ENCODE results near the gene TLCD3B. TPM values are rescaled to one million over a fixed set of nuclear protein-coding genes. Genes with fewer than 3 reads are reported as not detected.

The TLCD3B gene
- polyA plus RNA-seq, 1 of the 3 experiments (the other 2 are of a cell fraction), result 3.8 TPM

DNA sequence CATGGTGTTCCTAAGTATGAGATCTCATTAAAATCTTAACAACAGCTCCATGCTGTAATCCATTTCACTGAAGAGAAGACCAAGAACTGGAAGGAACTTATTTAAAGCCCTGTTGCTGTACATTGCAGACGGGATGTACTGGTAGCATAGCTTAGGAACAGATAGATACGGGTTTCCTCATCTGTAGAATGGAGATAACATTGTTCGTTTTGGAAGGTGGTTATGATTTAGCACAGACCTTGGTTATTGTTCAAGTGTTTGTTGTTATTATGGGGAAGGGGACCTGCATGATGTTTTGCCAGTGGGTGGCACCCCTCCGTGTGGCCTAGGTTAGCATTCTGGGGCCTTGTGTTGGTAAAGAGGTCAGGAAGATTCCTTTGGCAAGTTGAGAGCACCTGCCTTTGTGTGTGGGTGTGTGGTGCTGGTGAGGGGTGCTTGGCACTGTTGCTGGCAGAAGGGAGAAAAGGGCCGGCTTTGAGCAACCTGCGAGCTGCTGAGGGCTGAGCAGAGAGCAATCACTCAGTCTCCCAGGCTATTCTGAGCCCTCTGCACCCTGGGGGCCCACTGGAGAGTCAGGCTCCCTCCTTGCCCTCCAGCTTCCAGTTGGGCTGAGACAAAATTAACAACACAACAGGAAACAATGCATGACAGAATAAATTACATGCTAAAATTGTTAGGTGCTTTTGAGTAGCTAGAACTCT is 55.1 kb downstream of the TLCD3B start:
- Histone ChIP-seq H3K4me1 (ENCODE audit: control insufficient read depth in 1 of 2, insufficient read depth in 2 of 2, low read depth in 1 of 2, low read length in 1 of 2) (peaks cover 20 to 25% of the 10 kb centered on the region in 2 experiments; a peak in 3 of 4 replicates), H3K9me2 (no peaks in the 10 kb centered on the region), H3K79me2 (ENCODE audit: insufficient read depth) (peaks cover 46% of the 10 kb centered on the region), H3K9ac (peak overlapping the region; percentile 82), H3K9me3 (no peaks in the 10 kb centered on the region), H4K20me1 (ENCODE audit: insufficient read depth) (peaks cover 38% of the 10 kb centered on the region), H3F3A (replicated peaks; ENCODE audit: insufficient read depth) (peaks cover 11% of the 10 kb centered on the region), H3K27me3 (ENCODE audit: insufficient read depth) (no peaks in the 10 kb centered on the region), H3K4me3 (ENCODE audit: low read depth in 2 of 2, low read length in 1 of 2) (peak overlapping the region; percentile 87 to 91), H3K27ac (ENCODE audit: low read depth in 2 of 2, low read length in 1 of 2) (no peak overlapping the region), H2AFZ (ENCODE audit: low read depth) (no peak overlapping the region), H3K36me3 (replicated peaks in 1 of 2; ENCODE audit: control insufficient read depth in 1 of 2, insufficient read depth in 2 of 2, low read length in 1 of 2) (peaks cover 16 to 45% of the 10 kb centered on the region in 2 experiments), H3K4me2 (peak overlapping the region; percentile 99)
- TF ChIP-seq GABPA (IDR thresholded peaks at IDR 0.05; ENCODE audit: low read depth) (no peak), MEF2A (IDR thresholded peaks at IDR 0.05; ENCODE audit: borderline replicate concordance, low read depth) (no peak), SIN3A (IDR thresholded peaks at IDR 0.05; ENCODE audit: borderline replicate concordance, low read depth, low read length) (no peak), NFIC (IDR thresholded peaks at IDR 0.05; ENCODE audit: borderline replicate concordance) (no peak), RXRA (IDR thresholded peaks at IDR 0.05; ENCODE audit: borderline replicate concordance, low read depth) (no peak)
- TF ChIP-seq, protein P1, sequence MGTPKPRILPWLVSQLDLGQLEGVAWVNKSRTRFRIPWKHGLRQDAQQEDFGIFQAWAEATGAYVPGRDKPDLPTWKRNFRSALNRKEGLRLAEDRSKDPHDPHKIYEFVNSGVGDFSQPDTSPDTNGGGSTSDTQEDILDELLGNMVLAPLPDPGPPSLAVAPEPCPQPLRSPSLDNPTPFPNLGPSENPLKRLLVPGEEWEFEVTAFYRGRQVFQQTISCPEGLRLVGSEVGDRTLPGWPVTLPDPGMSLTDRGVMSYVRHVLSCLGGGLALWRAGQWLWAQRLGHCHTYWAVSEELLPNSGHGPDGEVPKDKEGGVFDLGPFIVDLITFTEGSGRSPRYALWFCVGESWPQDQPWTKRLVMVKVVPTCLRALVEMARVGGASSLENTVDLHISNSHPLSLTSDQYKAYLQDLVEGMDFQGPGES (IDR thresholded peaks at IDR 0.05; ENCODE audit: low read depth, low read length), result no peak
- ChIA-PET CTCF (interaction anchor here (0.8 to 8.2 kb wide), 6 partner anchors 11 to 76 kb away, joined by 3 to 41 read pairs (median 4); partner anchors contain the start of gene SEZ6L2), POLR2A (interaction anchor here (0.7 to 1.9 kb wide), 3 partner anchors 11 to 19 kb away, joined by 3 to 7 read pairs (median 3); partner anchors contain the start of genes HIRIP3 and TMEM219)
- DNase-seq, result no peak
- WGBS (ENCODE audit: low lambda C conversion rate), result 48% methylated on average over 6 of the region's 6 CpGs

DNA sequence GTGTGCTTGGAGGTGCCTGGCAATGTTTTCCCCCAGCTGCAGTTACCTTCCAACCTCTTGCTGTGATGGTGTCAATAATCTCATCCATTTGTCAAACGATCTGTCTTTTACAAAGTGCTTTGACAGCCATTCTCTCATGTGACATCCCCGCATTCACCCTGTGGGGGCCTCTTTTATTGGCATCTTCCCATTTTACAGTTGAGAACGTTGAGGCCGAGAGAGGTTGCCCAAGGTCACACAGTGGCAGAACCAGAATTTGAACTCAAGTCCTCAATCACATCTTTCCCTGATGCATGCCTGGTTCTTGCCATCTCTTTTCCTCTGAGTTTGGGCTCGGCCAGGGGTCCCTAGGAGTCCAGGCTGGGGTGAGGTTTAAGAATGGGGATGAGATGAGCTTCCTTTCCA is 55.9 kb downstream of the TLCD3B start:
- DNase-seq, result no peak
- Histone ChIP-seq H3K9me2 (no peaks in the 10 kb centered on the region), H3K27me3 (ENCODE audit: insufficient read depth) (no peaks in the 10 kb centered on the region), H3K4me2 (peak overlapping the region; percentile 99), H3K4me3 (ENCODE audit: low read depth in 2 of 2, low read length in 1 of 2) (peak overlapping the region; percentile 87 to 91), H3K9me3 (no peaks in the 10 kb centered on the region), H3K79me2 (ENCODE audit: insufficient read depth) (peaks cover 46% of the 10 kb centered on the region), H3K4me1 (ENCODE audit: control insufficient read depth in 1 of 2, insufficient read depth in 2 of 2, low read depth in 1 of 2, low read length in 1 of 2) (peaks cover 20 to 25% of the 10 kb centered on the region in 2 experiments; a peak in 3 of 4 replicates), H3K27ac (ENCODE audit: low read depth in 2 of 2, low read length in 1 of 2) (no peak overlapping the region), H2AFZ (ENCODE audit: low read depth) (no peak overlapping the region), H3K36me3 (replicated peaks in 1 of 2; ENCODE audit: control insufficient read depth in 1 of 2, insufficient read depth in 2 of 2, low read length in 1 of 2) (peaks cover 14 to 37% of the 10 kb centered on the region in 2 experiments), H4K20me1 (ENCODE audit: insufficient read depth) (peaks cover 38% of the 10 kb centered on the region), H3F3A (replicated peaks; ENCODE audit: insufficient read depth) (peaks cover 11% of the 10 kb centered on the region), H3K9ac (peak overlapping the region; percentile 82)
- ChIA-PET POLR2A (interaction anchor here (1.9 kb wide), 1 partner anchor 11 kb away, joined by 7 read pairs; no protein-coding TSS in a partner anchor), CTCF (interaction anchor here (0.8 to 8.2 kb wide), 6 partner anchors 12 to 129 kb away, joined by 3 to 41 read pairs (median 4); partner anchors contain the start of gene TMEM219)
- 66% methylated on average over 4 of the region's 5 CpGs for WGBS (ENCODE audit: low lambda C conversion rate)
- TF ChIP-seq GATA2 (CRISPR knock-in tag; IDR thresholded peaks at IDR 0.05), result no peak
- TF ChIP-seq FOXM1 (IDR thresholded peaks at IDR 0.05; ENCODE audit: low read depth), result no peak
- TF ChIP-seq ELF1 (IDR thresholded peaks at IDR 0.05), result no peak
- TF ChIP-seq, protein P2, sequence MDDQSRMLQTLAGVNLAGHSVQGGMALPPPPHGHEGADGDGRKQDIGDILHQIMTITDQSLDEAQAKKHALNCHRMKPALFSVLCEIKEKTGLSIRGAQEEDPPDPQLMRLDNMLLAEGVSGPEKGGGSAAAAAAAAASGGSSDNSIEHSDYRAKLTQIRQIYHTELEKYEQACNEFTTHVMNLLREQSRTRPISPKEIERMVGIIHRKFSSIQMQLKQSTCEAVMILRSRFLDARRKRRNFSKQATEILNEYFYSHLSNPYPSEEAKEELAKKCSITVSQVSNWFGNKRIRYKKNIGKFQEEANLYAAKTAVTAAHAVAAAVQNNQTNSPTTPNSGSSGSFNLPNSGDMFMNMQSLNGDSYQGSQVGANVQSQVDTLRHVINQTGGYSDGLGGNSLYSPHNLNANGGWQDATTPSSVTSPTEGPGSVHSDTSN (IDR thresholded peaks at IDR 0.05), result no peak
- no peak for TF ChIP-seq NRF1 (IDR thresholded peaks at IDR 0.05; ENCODE audit: low read depth, low read length)
- TF ChIP-seq TCF12 (IDR thresholded peaks at IDR 0.05), result no peak
- TF ChIP-seq, protein P3, sequence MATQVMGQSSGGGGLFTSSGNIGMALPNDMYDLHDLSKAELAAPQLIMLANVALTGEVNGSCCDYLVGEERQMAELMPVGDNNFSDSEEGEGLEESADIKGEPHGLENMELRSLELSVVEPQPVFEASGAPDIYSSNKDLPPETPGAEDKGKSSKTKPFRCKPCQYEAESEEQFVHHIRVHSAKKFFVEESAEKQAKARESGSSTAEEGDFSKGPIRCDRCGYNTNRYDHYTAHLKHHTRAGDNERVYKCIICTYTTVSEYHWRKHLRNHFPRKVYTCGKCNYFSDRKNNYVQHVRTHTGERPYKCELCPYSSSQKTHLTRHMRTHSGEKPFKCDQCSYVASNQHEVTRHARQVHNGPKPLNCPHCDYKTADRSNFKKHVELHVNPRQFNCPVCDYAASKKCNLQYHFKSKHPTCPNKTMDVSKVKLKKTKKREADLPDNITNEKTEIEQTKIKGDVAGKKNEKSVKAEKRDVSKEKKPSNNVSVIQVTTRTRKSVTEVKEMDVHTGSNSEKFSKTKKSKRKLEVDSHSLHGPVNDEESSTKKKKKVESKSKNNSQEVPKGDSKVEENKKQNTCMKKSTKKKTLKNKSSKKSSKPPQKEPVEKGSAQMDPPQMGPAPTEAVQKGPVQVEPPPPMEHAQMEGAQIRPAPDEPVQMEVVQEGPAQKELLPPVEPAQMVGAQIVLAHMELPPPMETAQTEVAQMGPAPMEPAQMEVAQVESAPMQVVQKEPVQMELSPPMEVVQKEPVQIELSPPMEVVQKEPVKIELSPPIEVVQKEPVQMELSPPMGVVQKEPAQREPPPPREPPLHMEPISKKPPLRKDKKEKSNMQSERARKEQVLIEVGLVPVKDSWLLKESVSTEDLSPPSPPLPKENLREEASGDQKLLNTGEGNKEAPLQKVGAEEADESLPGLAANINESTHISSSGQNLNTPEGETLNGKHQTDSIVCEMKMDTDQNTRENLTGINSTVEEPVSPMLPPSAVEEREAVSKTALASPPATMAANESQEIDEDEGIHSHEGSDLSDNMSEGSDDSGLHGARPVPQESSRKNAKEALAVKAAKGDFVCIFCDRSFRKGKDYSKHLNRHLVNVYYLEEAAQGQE (IDR thresholded peaks at IDR 0.05; ENCODE audit: low read depth, low read length), result no peak
- TF ChIP-seq TEAD4 (IDR thresholded peaks at IDR 0.05; ENCODE audit: borderline replicate concordance, insufficient read depth), result no peak
- no peak for TF ChIP-seq SIN3A (IDR thresholded peaks at IDR 0.05; ENCODE audit: borderline replicate concordance, low read depth, low read length)
- TF ChIP-seq JUND (IDR thresholded peaks at IDR 0.05), result no peak
- TF ChIP-seq, protein P4, sequence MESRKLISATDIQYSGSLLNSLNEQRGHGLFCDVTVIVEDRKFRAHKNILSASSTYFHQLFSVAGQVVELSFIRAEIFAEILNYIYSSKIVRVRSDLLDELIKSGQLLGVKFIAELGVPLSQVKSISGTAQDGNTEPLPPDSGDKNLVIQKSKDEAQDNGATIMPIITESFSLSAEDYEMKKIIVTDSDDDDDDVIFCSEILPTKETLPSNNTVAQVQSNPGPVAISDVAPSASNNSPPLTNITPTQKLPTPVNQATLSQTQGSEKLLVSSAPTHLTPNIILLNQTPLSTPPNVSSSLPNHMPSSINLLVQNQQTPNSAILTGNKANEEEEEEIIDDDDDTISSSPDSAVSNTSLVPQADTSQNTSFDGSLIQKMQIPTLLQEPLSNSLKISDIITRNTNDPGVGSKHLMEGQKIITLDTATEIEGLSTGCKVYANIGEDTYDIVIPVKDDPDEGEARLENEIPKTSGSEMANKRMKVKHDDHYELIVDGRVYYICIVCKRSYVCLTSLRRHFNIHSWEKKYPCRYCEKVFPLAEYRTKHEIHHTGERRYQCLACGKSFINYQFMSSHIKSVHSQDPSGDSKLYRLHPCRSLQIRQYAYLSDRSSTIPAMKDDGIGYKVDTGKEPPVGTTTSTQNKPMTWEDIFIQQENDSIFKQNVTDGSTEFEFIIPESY (IDR thresholded peaks at IDR 0.05; ENCODE audit: borderline replicate concordance, low read depth), result no peak
- TF ChIP-seq, protein P5, sequence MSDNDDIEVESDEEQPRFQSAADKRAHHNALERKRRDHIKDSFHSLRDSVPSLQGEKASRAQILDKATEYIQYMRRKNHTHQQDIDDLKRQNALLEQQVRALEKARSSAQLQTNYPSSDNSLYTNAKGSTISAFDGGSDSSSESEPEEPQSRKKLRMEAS (IDR thresholded peaks at IDR 0.05; ENCODE audit: low read depth), result no peak
- TF ChIP-seq EP300 (IDR thresholded peaks at IDR 0.05; ENCODE audit: borderline replicate concordance in 1 of 2, low read depth in 1 of 2, low read length in 1 of 2), result no peak
